Measurements from ENCODE around the gene AGT.

- TF ChIP-seq EZH2phosphoT487 (IDR thresholded peaks at IDR 0.05; ENCODE audit: low read length) (no peak), CTCF (IDR thresholded peaks at IDR 0.05; ENCODE audit: low read length) (no peak)
Observed at GRCh38 chr1:230706887-230707731, 6.8 kb downstream of the AGT start.
